HG03159 (cell line): ENCODE results near the gene SMG5.

ENCODE experiments used
- ATAC-seq: cut with Tn5 transposase; IDR thresholded peaks from one replicate; pipeline ENCODE4 v1.9.1; 2021; ENCODE audit warnings: mild to moderate bottlenecking, moderate library complexity; ENCODE audit not compliant: unreplicated experiment

The SMG5 gene

GRCh38 chr1:156246241-156246780 is 36.3 kb downstream of the SMG5 start:
- ATAC-seq, result no peak

- no peak for ATAC-seq
Observed at GRCh38 chr1:156245451-156246232, 37.0 kb downstream of the SMG5 start.

GRCh38 chr1:156244712-156245111 is 37.9 kb downstream of the SMG5 start:
- ATAC-seq, result no peak

- ATAC-seq, result no peak
Observed at GRCh38 chr1:156244126-156244525, 38.5 kb downstream of the SMG5 start.

GRCh38 chr1:156242738-156243137 is 39.9 kb downstream of the SMG5 start:
- ATAC-seq, result no peak

- ATAC-seq, result no peak
Observed at GRCh38 chr1:156241926-156242325, 40.7 kb downstream of the SMG5 start, which contains the start of gene BGLAP. BGLAP (plus strand) TSS chr1:156242184; CDS start chr1:156242232, 48 bp downstream.

- no peak for ATAC-seq
Observed at GRCh38 chr1:156241311-156241811, 41.3 kb downstream of the SMG5 start.

- ATAC-seq, result no peak
Observed at GRCh38 chr1:156238248-156238647, 44.4 kb downstream of the SMG5 start.

- no peak for ATAC-seq
Observed at GRCh38 chr1:156236164-156236563, 46.5 kb downstream of the SMG5 start.

- ATAC-seq, result no peak
Observed at GRCh38 chr1:156233426-156234127, 49.0 kb downstream of the SMG5 start.

- ATAC-seq, result no peak
Observed at GRCh38 chr1:156232201-156232894, 50.3 kb downstream of the SMG5 start.

GRCh38 chr1:156230473-156230837 is 52.2 kb downstream of the SMG5 start:
- no peak for ATAC-seq

- no peak for ATAC-seq
Observed at GRCh38 chr1:156229809-156230472, 52.7 kb downstream of the SMG5 start.

GRCh38 chr1:156228501-156228900 is 54.1 kb downstream of the SMG5 start:
- no peak for ATAC-seq

GRCh38 chr1:156226782-156227181 is 55.8 kb downstream of the SMG5 start:
- no peak for ATAC-seq

- peak; percentile 66 for ATAC-seq
Observed at GRCh38 chr1:156226116-156226538, 56.5 kb downstream of the SMG5 start.

GRCh38 chr1:156225677-156226014 is 57.0 kb downstream of the SMG5 start:
- ATAC-seq, result no peak

- no peak for ATAC-seq
Observed at GRCh38 chr1:156221986-156222692, 60.5 kb downstream of the SMG5 start.

- ATAC-seq, result no peak
Observed at GRCh38 chr1:156220226-156220625, 62.4 kb downstream of the SMG5 start.

- ATAC-seq, result no peak
Observed at GRCh38 chr1:156217871-156218270, 64.8 kb downstream of the SMG5 start.
